Astrocyte of the spinal cord (primary cell): Measurements from ENCODE around the gene PSMB5.

Experiments used
- DNase-seq: peaks from one replicate; pipeline ENCODE4 v3.0.0; 2011; ENCODE audit warnings: low read depth, low spot score
- H3K4me3 ChIP-seq: 2 replicates; pipeline ENCODE4 v1.5.1; 2011; ENCODE audit warnings: low read depth, mild to moderate bottlenecking, low read length, moderate library complexity
- CTCF ChIP-seq: IDR thresholded peaks from 2 replicates; pipeline ENCODE4 v1.5.1; 2012; ENCODE audit warnings: low read depth, mild to moderate bottlenecking, low read length, inconsistent platforms
- in situ Hi-C: cut with HindIII; loops from 2 replicates; pipeline ENCODE4 v1.10.0; 2017; ENCODE audit warnings: low sequenced_read_pairs

The PSMB5 gene

GRCh38 chr14:23043145-23043544, 8.4 kb upstream of the PSMB5 start:
- in situ Hi-C loops = no loop called here
- no peak for DNase-seq
- no peak for TF ChIP-seq CTCF
- no peak overlapping the region for H3K4me3 ChIP-seq

- in situ Hi-C loops = no loop called here
- DNase-seq = no peak
- H3K4me3 ChIP-seq = no peak within 1 kb of the TSS
- TF ChIP-seq CTCF = no peak
These were observed 7.7 kb upstream of the PSMB5 start, which contains the start of gene PSMB11 for GRCh38 chr14:23042162-23042965. Gene PSMB11, plus strand, starts transcription at chr14:23042212. Its CDS starts 14 bp downstream, at chr14:23042226.

GRCh38 chr14:23041729-23042128, 7.0 kb upstream of the PSMB5 start:
- no peak overlapping the region for H3K4me3 ChIP-seq
- no peak for TF ChIP-seq CTCF
- no peak for DNase-seq
- in situ Hi-C loops = no loop called here

- no peak for DNase-seq
- TF ChIP-seq CTCF = no peak
- in situ Hi-C loops = no loop called here
- no peak overlapping the region for H3K4me3 ChIP-seq
These were observed 5.4 kb upstream of the PSMB5 start for GRCh38 chr14:23040100-23040499.

- in situ Hi-C loops = no loop called here
- DNase-seq = no peak
- peak overlapping the region; percentile 87 for H3K4me3 ChIP-seq
- TF ChIP-seq CTCF = no peak
These were observed 824 bp upstream of the PSMB5 start for GRCh38 chr14:23035303-23036144.

GRCh38 chr14:23033801-23034497, 751 bp downstream of the PSMB5 start:
- DNase-seq = no peak
- no peak for TF ChIP-seq CTCF
- in situ Hi-C loops = no loop called here
- peak overlapping the region; percentile 87 for H3K4me3 ChIP-seq
